Glutamatergic neuron (in vitro differentiated cells): ENCODE results near the gene MSH3. TPM values are rescaled to one million over a fixed set of nuclear protein-coding genes. Genes with fewer than 3 reads are reported as not detected.
"Not testable (repeated sequence)": the region's sequence is repeated elsewhere in the genome, so short reads cannot be mapped to it uniquely, and the experiment has no call there.

Experiments used
- DNase-seq: peaks from one replicate; pipeline ENCODE4 v3.0.0; 2022
- H3K27ac Mint-ChIP-seq: one replicate; pipeline ENCODE4 v1.8.0; 2020; ENCODE audit warnings: mild to moderate bottlenecking, mixed read lengths, inconsistent platforms; ENCODE audit not compliant: unreplicated experiment
- H3K27me3 Mint-ChIP-seq: one replicate; pipeline ENCODE4 v1.8.0; 2020; ENCODE audit warnings: mild to moderate bottlenecking, moderate library complexity, mixed read lengths, inconsistent platforms; ENCODE audit not compliant: unreplicated experiment
- H3K36me3 Mint-ChIP-seq: one replicate; pipeline ENCODE4 v1.8.0; 2020; ENCODE audit warnings: mild to moderate bottlenecking, mixed read lengths, inconsistent platforms; ENCODE audit not compliant: unreplicated experiment
- H3K4me1 Mint-ChIP-seq: one replicate; pipeline ENCODE4 v1.8.0; 2020; ENCODE audit warnings: mild to moderate bottlenecking, low read depth, mixed read lengths, inconsistent platforms; ENCODE audit not compliant: unreplicated experiment
- H3K4me3 Mint-ChIP-seq: one replicate; pipeline ENCODE4 v1.8.0; 2020; ENCODE audit warnings: mild to moderate bottlenecking, mixed read lengths, inconsistent platforms; ENCODE audit not compliant: unreplicated experiment
- H3K9me3 Mint-ChIP-seq: one replicate; pipeline ENCODE4 v1.8.0; 2020; ENCODE audit warnings: mild to moderate bottlenecking, moderate library complexity, mixed read lengths, inconsistent platforms; ENCODE audit not compliant: unreplicated experiment
- total RNA-seq: library from RNA; stranded (reverse); fragmentation: NEBNext Ultra II Directional; extraction: Animal tissue kit (Norgen Biotek cat#: 25700); gene quantifications from one replicate; pipeline ENCODE4 v1.2.1, GENCODE V29; 2021; ENCODE audit not compliant: unreplicated experiment
- TF ChIP-seq, protein P1 (sequence below): fragments of 200-600 bp; sonication (generic); IDR thresholded peaks from one replicate; pipeline ENCODE4 v1.5.0; 2021; ENCODE audit not compliant: partially characterized antibody, unreplicated experiment

The MSH3 gene
- total RNA-seq, 1 donor from 2014 or later: 14.4 TPM

DNA sequence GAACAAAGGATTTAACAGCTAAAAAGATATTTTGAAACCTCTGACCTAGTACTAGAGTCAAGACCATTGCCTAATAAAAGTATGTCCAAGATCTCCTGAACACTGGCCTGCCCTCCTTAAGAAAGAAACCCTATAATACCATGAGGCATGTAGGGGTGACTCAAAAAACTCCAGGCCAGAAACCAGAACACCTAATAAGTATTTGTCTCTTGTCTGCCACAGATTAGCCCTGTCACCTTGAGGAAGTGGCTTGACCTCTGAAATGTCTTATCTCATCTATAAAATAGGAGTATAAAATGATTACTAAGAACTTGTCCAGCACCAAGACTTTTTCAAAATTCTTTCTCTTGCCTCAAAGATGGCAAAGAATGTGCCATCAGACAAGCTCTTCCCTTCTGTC, 180.3 kb downstream of the MSH3 start:
- no peak overlapping the region for H3K27ac Mint-ChIP-seq
- H3K4me1 Mint-ChIP-seq: no peaks in the 10 kb centered on the region
- H3K9me3 Mint-ChIP-seq: no peaks in the 10 kb centered on the region
- no peak for DNase-seq
- H3K4me3 Mint-ChIP-seq: no peak overlapping the region
- peaks cover 6% of the 10 kb centered on the region for H3K36me3 Mint-ChIP-seq
- H3K27me3 Mint-ChIP-seq: no peaks in the 10 kb centered on the region
- TF ChIP-seq, protein P1, sequence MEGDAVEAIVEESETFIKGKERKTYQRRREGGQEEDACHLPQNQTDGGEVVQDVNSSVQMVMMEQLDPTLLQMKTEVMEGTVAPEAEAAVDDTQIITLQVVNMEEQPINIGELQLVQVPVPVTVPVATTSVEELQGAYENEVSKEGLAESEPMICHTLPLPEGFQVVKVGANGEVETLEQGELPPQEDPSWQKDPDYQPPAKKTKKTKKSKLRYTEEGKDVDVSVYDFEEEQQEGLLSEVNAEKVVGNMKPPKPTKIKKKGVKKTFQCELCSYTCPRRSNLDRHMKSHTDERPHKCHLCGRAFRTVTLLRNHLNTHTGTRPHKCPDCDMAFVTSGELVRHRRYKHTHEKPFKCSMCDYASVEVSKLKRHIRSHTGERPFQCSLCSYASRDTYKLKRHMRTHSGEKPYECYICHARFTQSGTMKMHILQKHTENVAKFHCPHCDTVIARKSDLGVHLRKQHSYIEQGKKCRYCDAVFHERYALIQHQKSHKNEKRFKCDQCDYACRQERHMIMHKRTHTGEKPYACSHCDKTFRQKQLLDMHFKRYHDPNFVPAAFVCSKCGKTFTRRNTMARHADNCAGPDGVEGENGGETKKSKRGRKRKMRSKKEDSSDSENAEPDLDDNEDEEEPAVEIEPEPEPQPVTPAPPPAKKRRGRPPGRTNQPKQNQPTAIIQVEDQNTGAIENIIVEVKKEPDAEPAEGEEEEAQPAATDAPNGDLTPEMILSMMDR: no peak

DNA sequence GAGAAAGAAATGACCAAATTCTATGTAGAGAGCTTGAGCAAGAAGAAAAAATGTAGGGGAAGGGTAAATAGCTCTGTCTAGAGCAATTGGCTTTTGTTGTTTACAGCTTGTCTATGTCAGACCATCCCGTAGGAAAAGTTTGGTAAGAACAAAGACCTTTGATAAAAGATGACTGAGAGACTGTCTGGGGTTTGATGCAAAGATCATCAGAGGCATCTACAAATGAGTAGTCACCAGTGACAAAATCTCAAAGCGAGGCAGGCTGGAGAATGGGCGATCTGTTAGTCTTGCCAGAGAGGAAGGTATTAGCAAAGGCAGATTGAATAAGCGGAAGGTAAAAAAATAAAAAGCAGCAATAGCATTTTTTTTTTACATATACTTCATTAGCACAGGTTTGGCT, 180.7 kb downstream of the MSH3 start:
- Mint-ChIP-seq H3K27me3 (no peaks in the 10 kb centered on the region), H3K4me1 (no peaks in the 10 kb centered on the region), H3K4me3 (no peak overlapping the region), H3K9me3 (no peaks in the 10 kb centered on the region), H3K27ac (no peak overlapping the region), H3K36me3 (peaks cover 2% of the 10 kb centered on the region)
- no peak for DNase-seq
- TF ChIP-seq, protein P1: no peak

DNA sequence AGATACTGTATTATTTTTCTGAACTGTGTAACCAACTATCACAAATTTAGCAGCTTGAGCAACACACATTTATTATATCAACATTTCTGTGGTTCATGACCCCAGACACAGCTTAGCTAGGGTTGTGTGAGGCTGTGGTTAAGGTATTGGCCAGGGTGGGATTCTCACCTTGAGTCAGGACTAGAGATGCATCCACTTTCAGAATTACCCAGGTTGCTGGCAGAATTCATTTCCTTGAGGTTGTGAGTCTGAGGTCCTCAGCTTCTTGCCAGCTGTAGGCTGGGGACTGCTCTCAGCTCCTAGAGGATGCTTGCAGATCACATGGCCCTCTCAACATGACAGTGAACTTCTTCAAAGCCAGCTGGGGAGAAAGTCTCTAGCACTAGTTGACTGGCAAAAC, 183.2 kb downstream of the MSH3 start:
- Mint-ChIP-seq H3K9me3 (no peaks in the 10 kb centered on the region), H3K36me3 (peaks cover under 1% of the 10 kb centered on the region), H3K4me1 (no peaks in the 10 kb centered on the region), H3K27me3 (no peaks in the 10 kb centered on the region), H3K4me3 (no peak overlapping the region), H3K27ac (no peak overlapping the region)
- DNase-seq: no peak
- TF ChIP-seq, protein P1: no peak

- H3K27ac Mint-ChIP-seq, H3K36me3 Mint-ChIP-seq, DNase-seq, H3K4me1 Mint-ChIP-seq, H3K27me3 Mint-ChIP-seq, H3K9me3 Mint-ChIP-seq, H3K4me3 Mint-ChIP-seq: not testable (repeated sequence)
These were observed 186.8 kb downstream of the MSH3 start for GRCh38 chr5:80841026-80841797.

- not testable (repeated sequence) for H3K27ac Mint-ChIP-seq, DNase-seq, H3K4me1 Mint-ChIP-seq, H3K4me3 Mint-ChIP-seq, H3K9me3 Mint-ChIP-seq, H3K27me3 Mint-ChIP-seq
- peaks cover 24% of the 10 kb centered on the region for H3K36me3 Mint-ChIP-seq
These were observed 192.0 kb downstream of the MSH3 start for GRCh38 chr5:80846422-80846821.

DNA sequence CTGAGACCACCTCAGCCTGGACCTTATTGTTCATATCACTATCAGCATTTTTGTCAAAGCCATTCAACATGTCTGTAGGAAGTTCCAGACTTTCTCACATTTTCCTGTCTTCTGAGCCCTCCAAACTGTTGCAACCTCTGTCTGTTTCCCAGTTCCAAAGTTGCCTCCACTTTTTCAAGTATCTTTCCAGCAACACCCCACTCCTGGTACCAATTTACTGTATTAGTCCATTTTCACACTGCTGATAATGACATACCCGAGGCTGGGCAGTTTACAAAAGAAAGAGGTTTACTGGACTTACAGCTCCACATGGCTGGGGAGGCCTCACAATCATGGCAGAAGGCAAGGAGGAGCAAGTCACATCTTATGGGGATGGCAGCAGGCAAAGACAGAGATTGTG, 195.7 kb downstream of the MSH3 start:
- not testable (repeated sequence) for DNase-seq, H3K27ac Mint-ChIP-seq, H3K27me3 Mint-ChIP-seq, H3K4me1 Mint-ChIP-seq, H3K4me3 Mint-ChIP-seq, H3K9me3 Mint-ChIP-seq
- peaks cover 21% of the 10 kb centered on the region for H3K36me3 Mint-ChIP-seq
